Stromal cell of bone marrow (primary cell): Measurements from ENCODE around the gene PIP5KL1.

ENCODE experiments used
- DNase-seq: peaks from one replicate; pipeline ENCODE4 v3.0.0-alpha.2; 2012; ENCODE audit warnings: low read depth

The PIP5KL1 gene

GRCh38 chr9:127947841-127948710, 17.5 kb upstream of the PIP5KL1 start:
- no peak for DNase-seq

- no peak for DNase-seq
Observed at GRCh38 chr9:127946728-127947127, 16.2 kb upstream of the PIP5KL1 start.

- no peak for DNase-seq
Observed at GRCh38 chr9:127945942-127946341, 15.4 kb upstream of the PIP5KL1 start.

- DNase-seq: no peak
Observed at GRCh38 chr9:127945338-127945737, 14.8 kb upstream of the PIP5KL1 start.

- DNase-seq: no peak
Observed at GRCh38 chr9:127944586-127945218, 14.1 kb upstream of the PIP5KL1 start.

- DNase-seq: peak; percentile 54
Observed at GRCh38 chr9:127943731-127944144, 13.2 kb upstream of the PIP5KL1 start.

GRCh38 chr9:127943011-127943662, 12.6 kb upstream of the PIP5KL1 start:
- no peak for DNase-seq

- no peak for DNase-seq
Observed at GRCh38 chr9:127942216-127943010, 11.8 kb upstream of the PIP5KL1 start.

- no peak for DNase-seq
Observed at GRCh38 chr9:127941961-127942215, 11.3 kb upstream of the PIP5KL1 start.

GRCh38 chr9:127941062-127941960, 10.7 kb upstream of the PIP5KL1 start:
- DNase-seq: no peak

GRCh38 chr9:127940593-127940992, 10.0 kb upstream of the PIP5KL1 start:
- DNase-seq: no peak

GRCh38 chr9:127938298-127938690, 7.7 kb upstream of the PIP5KL1 start:
- DNase-seq: no peak

GRCh38 chr9:127937388-127938297, 7.1 kb upstream of the PIP5KL1 start, which contains the start of gene DPM2:
DPM2 (minus strand) TSS chr9:127937854; CDS start chr9:127937820, 34 bp downstream.
- peak; percentile 66 for DNase-seq

- no peak for DNase-seq
Observed at GRCh38 chr9:127937056-127937387, 6.4 kb upstream of the PIP5KL1 start.

GRCh38 chr9:127936347-127936852, 5.8 kb upstream of the PIP5KL1 start:
- DNase-seq: no peak

GRCh38 chr9:127935765-127936221, 5.2 kb upstream of the PIP5KL1 start:
- no peak for DNase-seq

GRCh38 chr9:127934986-127935385, 4.4 kb upstream of the PIP5KL1 start:
- DNase-seq: no peak

- DNase-seq: no peak
Observed at GRCh38 chr9:127934248-127934647, 3.7 kb upstream of the PIP5KL1 start.

GRCh38 chr9:127931092-127931881, 710 bp upstream of the PIP5KL1 start:
- DNase-seq: peak; percentile 77
